GM23248 (cell line): ENCODE data around the gene PKNOX1. TPM values are rescaled to one million over a fixed set of nuclear protein-coding genes. Genes with fewer than 3 reads are reported as not detected.

Experiments
- DNase-seq: peaks from one replicate; pipeline ENCODE4 v3.0.0-alpha.2; 2015
- H2AFZ ChIP-seq: fragments of 200-600 bp; sonication (generic); 2 replicates; pipeline ENCODE4 v1.6.1; 2016; ENCODE audit warnings: antibody characterized with exemption
- H3F3A ChIP-seq: fragments of 200-600 bp; sonication (generic); 2 replicates; pipeline ENCODE4 v1.6.1; 2016; ENCODE audit warnings: mild to moderate bottlenecking, antibody characterized with exemption, mixed run types; ENCODE audit not compliant: insufficient read depth
- H3K27ac ChIP-seq: fragments of 200-600 bp; sonication (generic); 2 replicates; pipeline ENCODE4 v1.5.1; 2016; ENCODE audit warnings: mild to moderate bottlenecking
- H3K27me3 ChIP-seq: fragments of 200-600 bp; sonication (generic); replicated peaks from 2 replicates; pipeline ENCODE4 v1.6.1; 2016; ENCODE audit warnings: mild to moderate bottlenecking; ENCODE audit not compliant: insufficient read depth
- H3K36me3 ChIP-seq: fragments of 200-600 bp; sonication (generic); 2 replicates; pipeline ENCODE4 v1.6.1; 2016; ENCODE audit warnings: low read depth, mild to moderate bottlenecking
- H3K4me1 ChIP-seq: fragments of 200-600 bp; sonication (generic); 2 replicates; pipeline ENCODE4 v1.6.1; 2016; ENCODE audit warnings: mild to moderate bottlenecking; ENCODE audit not compliant: insufficient read depth
- H3K4me2 ChIP-seq: fragments of 200-600 bp; sonication (generic); one replicate; pipeline ENCODE4 v1.6.1; 2016; ENCODE audit warnings: mild to moderate bottlenecking; ENCODE audit not compliant: unreplicated experiment
- H3K4me3 ChIP-seq: fragments of 200-600 bp; sonication (generic); 2 replicates; pipeline ENCODE4 v1.5.1; 2016; ENCODE audit warnings: mild to moderate bottlenecking
- H3K79me2 ChIP-seq: fragments of 200-600 bp; sonication (generic); 2 replicates; pipeline ENCODE4 v1.6.1; 2016; ENCODE audit warnings: mild to moderate bottlenecking; ENCODE audit not compliant: insufficient read depth
- H3K9ac ChIP-seq: fragments of 200-600 bp; sonication (generic); 2 replicates; pipeline ENCODE4 v1.6.1; 2016; ENCODE audit warnings: mild to moderate bottlenecking
- H3K9me2 ChIP-seq: fragments of 200-600 bp; sonication (generic); 2 replicates; pipeline ENCODE4 v1.6.1; 2016; ENCODE audit warnings: mixed run types, mild to moderate bottlenecking, moderate library complexity; ENCODE audit not compliant: insufficient read depth
- H3K9me3 ChIP-seq: fragments of 200-600 bp; sonication (generic); one replicate; pipeline ENCODE4 v1.6.1; 2017; ENCODE audit warnings: low read depth
- H4K20me1 ChIP-seq: fragments of 200-600 bp; sonication (generic); 2 replicates; pipeline ENCODE4 v1.6.0; 2016; ENCODE audit not compliant: insufficient read depth
- EZH2 ChIP-seq: fragments of 200-600 bp; sonication (generic); IDR thresholded peaks from 2 replicates; pipeline ENCODE4 v1.6.1; 2018; ENCODE audit warnings: antibody characterized with exemption, mild to moderate bottlenecking; ENCODE audit not compliant: insufficient read depth, poor library complexity, severe bottlenecking
- EZH2phosphoT487 ChIP-seq: fragments of 200-600 bp; sonication (generic); IDR thresholded peaks from 2 replicates; pipeline ENCODE4 v1.6.1; 2018; ENCODE audit warnings: antibody characterized with exemption, moderate library complexity, mild to moderate bottlenecking, low read depth; ENCODE audit not compliant: insufficient read depth
- WGBS, 2 experiments: methylation state at CpG; one replicate each; pipeline ENCODE4 v1.1.6; 2015 to 2017; ENCODE audit warnings: low lambda C conversion rate in 2 of 2, low coverage in 1 of 2; ENCODE audit errors: missing lambda C conversion rate in 2 of 2; 5-methylcytosine and 5-hydroxymethylcytosine counted together
- in situ Hi-C: fragments of 300-500 bp; cut with MboI; formaldehyde crosslinking; loops from 2 replicates; pipeline ENCODE4 v1.15.0; 2020
- polyA plus RNA-seq: library from polyadenylated mRNA; unstranded; fragments of >200 nt; fragmentation: Nextera tagmentation; extraction: Ambion mirVana; gene quantifications from 2 replicates; pipeline ENCODE4 v1.2.1, GENCODE V29; 2016
- total RNA-seq: library from RNA; depleted of rRNA; stranded (reverse); fragments of >200 nt; shearing (Covaris generic); gene quantifications from 2 replicates; pipeline ENCODE4 v1.2.3, GENCODE V29; 2014

Gene PKNOX1
- total and polyA plus RNA-seq, 2 experiments from 2014 or later = 11.1 to 25.9 TPM

DNA sequence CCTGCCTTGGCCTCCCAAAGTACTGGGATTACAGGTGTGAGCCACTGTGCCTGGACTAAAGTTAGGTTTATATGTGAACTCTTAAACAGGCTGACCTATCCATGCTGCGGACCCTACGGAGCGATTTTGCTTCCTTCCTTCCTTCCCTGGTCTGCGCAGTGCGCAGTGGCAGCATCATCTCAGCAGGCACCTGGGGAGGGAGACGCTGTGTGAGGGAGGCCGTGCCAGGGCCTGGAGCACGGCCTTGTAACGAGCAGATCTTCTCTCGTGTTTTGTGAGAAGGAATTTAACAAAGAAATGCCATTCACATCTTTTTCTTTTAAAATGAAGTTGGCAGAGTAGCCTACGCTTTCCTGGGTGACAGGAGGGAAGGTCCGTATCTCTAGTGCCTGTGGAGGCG is 45.8 kb downstream of the PKNOX1 start:
- peaks cover 5% of the 10 kb centered on the region; the same call in 1 of the 2 replicates for H3K36me3 ChIP-seq
- DNase-seq = no peak
- no peak overlapping the region for H3K9ac ChIP-seq
- no peaks in the 10 kb centered on the region for H3F3A ChIP-seq
- TF ChIP-seq EZH2 = no peak
- TF ChIP-seq EZH2phosphoT487 = no peak
- no peaks in the 10 kb centered on the region for H3K27me3 ChIP-seq
- no peaks in the 10 kb centered on the region for H3K9me3 ChIP-seq
- no peaks in the 10 kb centered on the region for H4K20me1 ChIP-seq
- no peaks in the 10 kb centered on the region for H3K9me2 ChIP-seq
- no peak overlapping the region for H3K4me2 ChIP-seq
- in situ Hi-C loops = no loop called here
- no peaks in the 10 kb centered on the region for H3K79me2 ChIP-seq
- H2AFZ ChIP-seq = no peak overlapping the region
- WGBS, 2 experiments = 98 to 99% methylated on average over 13 of the region's 13 CpGs
- no peak overlapping the region for H3K4me3 ChIP-seq
- no peak overlapping the region for H3K27ac ChIP-seq
- no peaks in the 10 kb centered on the region for H3K4me1 ChIP-seq

- in situ Hi-C loops = no loop called here
- Histone ChIP-seq H3K9me3 (no peaks in the 10 kb centered on the region), H3K9me2 (no peaks in the 10 kb centered on the region), H3K4me3 (no peak overlapping the region), H3K79me2 (no peaks in the 10 kb centered on the region), H3K27me3 (no peaks in the 10 kb centered on the region), H3K4me2 (no peak overlapping the region), H3F3A (no peaks in the 10 kb centered on the region), H4K20me1 (no peaks in the 10 kb centered on the region), H3K4me1 (peaks cover 4% of the 10 kb centered on the region; the same call in 1 of the 2 replicates), H3K27ac (no peak overlapping the region), H3K9ac (no peak overlapping the region), H2AFZ (no peak overlapping the region), H3K36me3 (peaks cover 5% of the 10 kb centered on the region; the same call in 1 of the 2 replicates)
- TF ChIP-seq EZH2phosphoT487 (no peak), EZH2 (no peak)
- 87 to 88% methylated on average over 6 of the region's 6 CpGs for WGBS, 2 experiments
- no peak for DNase-seq
Observed at GRCh38 chr21:43020771-43021170, 46.4 kb downstream of the PKNOX1 start.

- Histone ChIP-seq H4K20me1 (no peaks in the 10 kb centered on the region), H3K4me3 (no peak overlapping the region), H3K27ac (no peak overlapping the region), H3K4me1 (peaks cover 8% of the 10 kb centered on the region), H3K4me2 (no peak overlapping the region), H3K9ac (no peak overlapping the region), H2AFZ (no peak overlapping the region), H3K9me3 (no peaks in the 10 kb centered on the region), H3K27me3 (no peaks in the 10 kb centered on the region), H3F3A (no peaks in the 10 kb centered on the region), H3K36me3 (peaks cover 5% of the 10 kb centered on the region; the same call in 1 of the 2 replicates), H3K79me2 (no peaks in the 10 kb centered on the region), H3K9me2 (no peaks in the 10 kb centered on the region)
- no peak for DNase-seq
- 78 to 81% methylated on average over 10 of the region's 10 CpGs for WGBS, 2 experiments
- TF ChIP-seq EZH2 (no peak), EZH2phosphoT487 (no peak)
- in situ Hi-C loops = no loop called here
Observed at GRCh38 chr21:43021191-43021590, 46.8 kb downstream of the PKNOX1 start.

- Histone ChIP-seq H3K27ac (no peak overlapping the region), H3K9me3 (no peaks in the 10 kb centered on the region), H4K20me1 (no peaks in the 10 kb centered on the region), H2AFZ (no peak overlapping the region), H3K27me3 (no peaks in the 10 kb centered on the region), H3K36me3 (peaks cover 10% of the 10 kb centered on the region; the same call in 1 of the 2 replicates), H3K4me3 (no peak overlapping the region), H3K4me2 (no peak overlapping the region), H3F3A (no peaks in the 10 kb centered on the region), H3K9ac (no peak overlapping the region), H3K9me2 (no peaks in the 10 kb centered on the region), H3K4me1 (peaks cover 8% of the 10 kb centered on the region), H3K79me2 (no peaks in the 10 kb centered on the region)
- 97 to 99% methylated on average over 24 to 27 of the region's 28 CpGs for WGBS, 2 experiments
- no peak for DNase-seq
- no peak for TF ChIP-seq EZH2phosphoT487
- TF ChIP-seq EZH2 = no peak
- in situ Hi-C loops = no loop called here
Observed at GRCh38 chr21:43021756-43022600, 47.6 kb downstream of the PKNOX1 start.
